ENCODE data around the gene DHX32.

The DHX32 gene

DNA sequence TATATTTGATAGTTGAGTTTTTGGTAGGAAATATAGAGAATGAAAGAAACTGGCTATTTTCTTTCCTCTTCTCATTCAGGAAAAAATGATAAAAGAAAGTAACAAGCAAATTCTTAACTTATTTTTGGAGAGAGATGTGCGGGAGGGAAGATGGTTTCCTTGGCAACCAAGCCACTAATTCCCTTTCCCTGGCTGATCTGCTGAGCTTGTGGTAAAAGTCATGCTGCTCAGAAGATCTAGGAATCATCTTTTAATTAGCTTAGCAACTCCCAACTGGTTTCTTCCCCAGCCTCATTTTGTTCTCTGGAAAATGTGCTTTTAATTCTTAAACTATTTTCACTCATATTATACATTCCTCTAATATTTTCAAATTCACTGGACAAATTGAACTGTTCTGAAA is 69.8 kb downstream of the DHX32 start:
- peak; percentile 51 for DNase-seq (ENCODE audit: low spot score)

GRCh38 chr10:125808047-125808446 is 73.0 kb downstream of the DHX32 start:
- no peak for DNase-seq (ENCODE audit: low spot score)

DNA sequence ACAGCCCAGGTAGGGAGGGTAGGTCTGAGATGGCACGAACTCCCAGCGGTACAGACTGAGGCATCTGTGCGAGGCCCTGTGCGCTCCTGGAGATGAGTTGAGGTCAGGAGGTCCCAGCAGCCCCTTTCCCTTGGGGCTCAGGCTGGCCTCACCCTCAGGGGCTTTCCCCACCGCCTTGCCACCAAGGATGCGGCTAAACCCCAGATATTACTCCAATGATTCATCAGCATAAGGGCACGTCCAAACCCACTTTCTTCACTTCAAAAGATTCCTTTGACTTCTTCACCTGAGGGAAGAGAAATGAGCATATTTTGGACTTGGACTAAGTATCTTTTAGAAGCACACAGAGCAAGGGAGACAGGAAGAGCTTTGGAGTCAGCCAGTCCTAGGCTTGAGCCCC is 78.4 kb downstream of the DHX32 start:
- DNase-seq (ENCODE audit: low spot score) = no peak

DNA sequence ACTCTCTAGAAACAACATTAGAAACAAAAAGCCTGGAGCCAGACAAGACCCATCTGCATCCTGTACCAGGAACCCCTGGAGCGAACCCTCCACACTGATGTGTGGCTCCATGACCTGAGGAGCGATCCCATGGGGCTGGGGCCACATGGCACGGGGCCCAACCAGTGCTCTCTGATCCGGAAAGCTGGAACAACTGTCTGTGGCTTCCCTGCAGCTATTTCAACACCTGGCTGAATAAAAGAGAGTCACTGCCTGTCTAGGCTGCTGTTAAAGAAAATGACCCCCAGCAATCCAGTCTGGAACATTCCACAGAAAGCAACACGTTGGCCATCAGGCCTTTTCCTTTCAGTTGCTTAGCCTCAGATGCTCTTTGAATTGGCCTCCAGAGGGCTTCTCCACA is 79.0 kb downstream of the DHX32 start:
- no peak for DNase-seq (ENCODE audit: low spot score)

- DNase-seq (ENCODE audit: low spot score) = no peak
Observed at GRCh38 chr10:125801574-125801973, 79.5 kb downstream of the DHX32 start.

DNA sequence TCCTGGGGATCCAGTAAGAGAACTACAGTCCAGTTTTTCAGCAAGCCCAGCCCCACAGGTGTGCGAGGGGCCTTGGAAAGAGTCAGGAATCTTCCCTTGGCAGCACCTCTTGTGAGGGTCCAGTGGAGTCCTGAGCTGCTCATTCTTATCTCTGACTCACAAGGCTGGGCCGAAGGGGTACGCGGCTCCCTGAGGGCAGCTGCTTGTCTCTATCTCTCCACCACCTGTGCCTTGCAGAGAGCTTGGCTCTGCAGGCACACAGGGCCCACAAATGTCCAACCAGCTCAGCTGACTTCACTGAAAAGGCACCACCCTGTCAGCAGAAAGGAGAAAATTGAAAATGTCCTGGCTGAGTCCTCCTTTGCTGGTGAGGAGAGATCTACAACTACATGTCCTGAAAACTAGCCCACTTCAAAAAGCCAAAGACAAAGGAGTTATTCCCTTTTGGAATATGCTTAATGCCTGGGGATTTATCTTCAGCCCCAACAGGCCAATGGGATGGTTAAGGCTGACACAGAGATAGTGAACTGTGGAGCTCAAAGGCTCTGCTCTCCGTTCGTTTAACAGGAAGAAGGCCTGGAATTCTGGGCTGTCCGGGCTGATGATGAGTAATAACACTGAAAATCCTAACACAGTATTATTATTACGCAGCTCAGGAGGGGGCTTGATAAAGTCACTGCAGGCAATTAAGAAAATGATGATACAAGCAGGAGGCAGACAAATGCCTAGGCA is 81.5 kb downstream of the DHX32 start:
- DNase-seq (ENCODE audit: low spot score) = no peak

DNA sequence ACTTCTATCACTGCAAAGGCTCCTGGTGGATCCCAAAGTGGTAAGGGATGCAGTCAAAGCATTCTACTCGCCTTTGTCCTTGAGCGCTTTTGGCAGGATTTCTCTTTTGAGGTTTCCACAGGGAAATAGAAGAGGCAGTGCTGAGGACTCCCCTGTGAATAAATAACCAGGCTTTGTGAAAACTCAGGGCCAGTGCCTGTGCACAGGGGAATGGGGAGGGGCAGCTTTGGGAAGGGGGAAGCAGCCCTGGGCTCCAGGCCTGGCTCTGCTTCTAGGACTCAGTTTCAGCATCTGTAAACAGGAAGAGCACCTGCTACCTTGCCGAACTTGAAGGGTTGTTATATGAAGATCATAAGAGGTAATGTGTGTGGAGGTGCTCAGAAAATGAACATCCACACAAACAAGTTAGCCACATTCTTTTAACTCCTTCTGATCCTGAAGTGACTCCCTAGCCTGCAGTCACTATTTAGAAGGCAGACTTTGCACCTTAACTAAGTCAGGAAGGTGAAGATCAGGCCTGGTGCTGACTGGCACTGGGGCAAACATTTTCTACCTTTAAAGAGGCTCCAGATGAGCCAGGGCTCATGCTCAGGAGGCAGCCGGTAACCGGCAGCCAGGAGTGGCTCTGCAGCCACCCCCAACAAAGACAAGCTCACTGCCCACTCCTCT is 83.0 kb downstream of the DHX32 start:
- DNase-seq (ENCODE audit: low spot score) = no peak

GRCh38 chr10:125797424-125797823 is 83.7 kb downstream of the DHX32 start:
- no peak for DNase-seq (ENCODE audit: low spot score)

DNA sequence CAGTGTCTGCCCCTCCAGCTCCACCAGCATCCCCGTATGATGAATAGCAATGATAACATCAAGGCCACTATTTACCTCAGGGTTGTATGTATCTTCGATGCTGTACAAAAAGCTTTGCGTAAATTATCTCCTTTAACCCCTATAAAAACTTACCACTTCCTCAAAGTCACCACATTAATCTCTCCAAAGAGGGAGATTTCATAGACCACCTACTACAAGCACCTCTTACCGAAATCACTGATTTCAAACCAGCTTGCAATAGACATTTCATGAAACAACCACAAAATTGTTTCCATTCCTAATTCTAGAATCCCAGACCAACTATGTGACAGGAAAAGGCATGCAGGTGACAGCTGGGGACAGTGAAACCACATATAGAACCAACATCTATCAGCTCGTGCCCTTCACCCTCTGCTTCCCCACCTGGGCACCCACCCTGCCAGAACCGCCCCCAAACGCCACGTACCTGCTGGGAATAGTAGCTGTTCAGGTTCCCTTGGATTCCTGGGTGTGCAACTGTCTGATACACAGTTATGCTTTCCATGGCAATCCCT is 85.4 kb downstream of the DHX32 start:
- no peak for DNase-seq (ENCODE audit: low spot score)

GRCh38 chr10:125795128-125795527 is 86.0 kb downstream of the DHX32 start:
- DNase-seq (ENCODE audit: low spot score) = no peak

DNA sequence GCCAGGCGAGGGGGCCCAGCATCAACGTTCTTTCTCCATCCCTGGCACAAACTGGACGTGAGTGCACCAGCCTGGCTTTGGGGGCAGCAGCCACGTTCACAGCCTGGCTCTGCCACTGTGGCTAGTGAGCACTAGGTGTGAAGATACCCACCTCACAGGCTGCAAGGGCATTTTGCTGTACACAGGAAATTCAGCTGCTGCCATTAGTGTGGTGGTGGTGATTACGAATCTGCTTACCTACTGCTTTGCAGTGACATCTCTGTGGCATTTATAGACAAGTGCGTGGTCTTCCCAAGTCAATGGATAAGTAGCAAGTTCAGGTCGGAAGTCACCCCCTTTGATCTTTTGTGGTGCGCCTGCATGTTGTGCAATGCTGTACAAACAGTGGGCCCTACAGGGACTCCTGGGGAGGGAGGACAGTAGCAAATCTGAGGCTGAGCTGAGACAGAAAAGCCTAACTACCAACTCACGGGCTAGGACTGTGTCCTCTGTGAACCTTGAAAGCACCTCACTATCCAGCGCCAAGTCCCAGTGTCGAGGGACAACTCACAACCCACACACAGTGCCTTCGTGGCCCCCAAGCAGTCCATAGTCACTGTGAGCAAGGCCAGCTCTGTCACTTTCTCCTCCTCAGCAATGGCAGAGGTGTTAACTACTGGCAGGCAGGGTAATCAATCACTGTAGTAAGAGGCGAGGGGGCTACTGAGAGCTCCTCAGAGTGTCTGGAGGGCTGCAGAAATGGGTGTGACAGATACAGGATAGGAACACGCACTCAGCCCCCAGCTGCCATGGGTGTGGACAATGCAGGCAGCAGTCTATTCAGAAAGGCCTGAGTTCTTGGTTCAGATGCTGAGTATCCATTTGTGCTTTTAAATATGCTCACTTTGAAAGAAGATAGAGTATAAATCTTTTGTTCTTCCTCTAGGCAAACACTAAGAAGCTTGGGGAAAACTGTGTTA is 88.5 kb downstream of the DHX32 start:
- no peak for DNase-seq (ENCODE audit: low spot score)

DNA sequence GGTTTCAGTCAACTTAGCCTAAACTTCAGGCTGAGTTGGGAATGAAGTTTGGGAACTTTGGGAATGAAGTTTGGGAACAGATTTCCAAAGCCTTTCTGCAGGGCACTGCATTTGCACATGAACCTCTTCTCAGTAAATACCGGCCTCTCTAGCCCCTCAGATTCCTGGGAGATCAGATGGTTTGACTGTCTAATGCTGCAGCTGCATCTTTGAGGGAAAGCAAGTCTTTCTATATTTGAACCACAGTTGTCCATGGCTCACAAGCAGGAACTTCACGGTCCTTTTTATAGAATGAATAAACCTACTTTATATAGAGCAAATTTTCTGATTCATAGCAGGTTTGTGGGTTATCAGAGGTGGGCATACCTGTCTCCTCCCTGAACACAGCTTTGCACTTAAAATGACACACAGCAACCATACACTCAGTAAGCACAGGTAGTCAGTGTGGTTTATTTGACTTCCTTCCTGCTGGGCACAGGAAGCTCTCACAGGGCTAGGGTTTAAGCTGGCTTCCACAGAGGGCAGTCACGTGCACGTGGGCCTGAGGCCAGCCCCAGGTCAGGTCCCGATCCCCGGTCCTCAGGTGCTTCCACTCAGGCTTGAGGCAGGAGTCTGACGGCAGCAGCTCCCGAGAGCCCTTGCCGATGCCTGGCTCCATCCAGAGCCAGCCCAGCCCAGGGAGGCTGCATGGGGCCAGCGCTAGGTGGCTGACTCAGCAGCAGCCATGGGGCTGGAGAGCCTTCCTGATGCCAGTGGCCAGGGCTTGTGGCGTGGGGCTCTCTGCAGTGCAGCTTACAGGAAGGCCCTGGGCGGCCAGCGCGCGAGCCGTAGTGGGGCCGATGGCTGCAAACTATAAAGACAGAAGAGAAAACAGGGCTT is 92.7 kb downstream of the DHX32 start:
- no peak for DNase-seq (ENCODE audit: low spot score)

Measured in AG08395 (cell line).